PC-9 (cell line): ENCODE results near the gene GTF3A.

Experiments
- CTCF ChIP-seq: fragments of 200-600 bp; sonication (generic); conservative IDR thresholded peaks from 2 replicates; pipeline ENCODE4 v1.6.1; 2017; ENCODE audit warnings: mixed run types, antibody characterized with exemption, mild to moderate bottlenecking, moderate library complexity
- EZH2 ChIP-seq: fragments of 200-600 bp; sonication (generic); IDR thresholded peaks from 2 replicates; pipeline ENCODE4 v1.8.0; 2017; ENCODE audit warnings: antibody characterized with exemption, low read depth

GRCh38 chr13:27384285-27384684 is 40.1 kb upstream of the GTF3A start:
- TF ChIP-seq CTCF, result no peak
- no peak for TF ChIP-seq EZH2
